Kidney (tissue), 14 donors: Measurements from ENCODE around the gene CCDC107. TPM values are rescaled to one million over a fixed set of nuclear protein-coding genes. Genes with fewer than 3 reads are reported as not detected.

Experiments
- DNase-seq, 5 donors: peaks; one replicate each; pipeline ENCODE4 v3.0.0-alpha.2; 2013 to 2020
- FAIRE-seq: peaks from 2 replicates; lab custom pipeline; 2012; peaks lifted over from hg19 to GRCh38; lab: Jason Lieb, UNC
- H3K27ac ChIP-seq, 2 donors: one replicate each; pipeline ENCODE4 v1.7.0; 2013; ENCODE audit warnings: low read depth in 2 of 2, low read length in 2 of 2, inconsistent platforms in 1 of 2
- H3K27me3 ChIP-seq: one replicate; pipeline ENCODE4 v1.7.1; 2013; ENCODE audit warnings: low read length, inconsistent platforms; ENCODE audit not compliant: control insufficient read depth, insufficient read depth
- H3K36me3 ChIP-seq, 3 donors: one replicate each; pipeline versions ENCODE4 v1.7.0 to v1.7.1; 2013; ENCODE audit warnings: low read length in 3 of 3, control low read depth in 1 of 3, inconsistent platforms in 1 of 3; ENCODE audit not compliant: insufficient read depth in 3 of 3, control insufficient read depth in 2 of 3
- H3K4me1 ChIP-seq, 3 donors: one replicate each; pipeline versions ENCODE4 v1.7.0 to v1.7.1; 2013; ENCODE audit warnings: low read length in 3 of 3, inconsistent platforms in 1 of 3, low read depth in 1 of 3; ENCODE audit not compliant: control insufficient read depth in 2 of 3, insufficient read depth in 2 of 3
- H3K4me3 ChIP-seq, 3 donors: one replicate each; pipeline versions ENCODE4 v1.7.0 to v1.8.1; 2013; ENCODE audit warnings: low read length in 3 of 3, control low read depth in 1 of 3, inconsistent platforms in 1 of 3
- H3K9ac ChIP-seq, 3 donors: one replicate each; pipeline versions ENCODE4 v1.7.0 to v1.7.1; 2013; ENCODE audit warnings: low read length in 3 of 3, control low read depth in 1 of 3, inconsistent platforms in 1 of 3
- H3K9me3 ChIP-seq, 3 donors: one replicate each; pipeline versions ENCODE4 v1.7.0 to v1.7.1; 2013; ENCODE audit warnings: low read length in 3 of 3, control low read depth in 1 of 3, inconsistent platforms in 1 of 3; ENCODE audit not compliant: control insufficient read depth in 2 of 3, insufficient read depth in 1 of 3
- intact Hi-C: fragments of 100-400 bp; cut with DNase I; formaldehyde crosslinking; loops from one replicate; pipeline ENCODE4 v1.11.1; 2022
- polyA plus RNA-seq: library from polyadenylated mRNA; stranded (reverse); fragments of 350-450 nt; fragmentation: Illumina TruSeq; extraction: RNeasy Lipid Tissue Mini Kit (QIAGEN cat#74804); gene quantifications from one replicate; pipeline ENCODE4 v1.2.3, GENCODE V29; 2014; ENCODE audit warnings: low read depth, low replicate concordance; ENCODE audit not compliant: insufficient read depth
- total RNA-seq: library from RNA; stranded (reverse); fragmentation: NEBNext Ultra II Directional; extraction: Animal tissue kit (Norgen Biotek cat#: 25700); gene quantifications from one replicate; pipeline ENCODE4 v1.2.1, GENCODE V29; 2021
- TF ChIP-seq, protein P1 (sequence below): IDR thresholded peaks from 3 replicates; pipeline ENCODE4 v1.5.1; 2012; ENCODE audit warnings: mild to moderate bottlenecking, moderate library complexity, borderline replicate concordance; ENCODE audit not compliant: insufficient read depth; ENCODE audit errors: extremely low read depth
- donor health status: control.
- donor health status: control.
- donor health status: control.
- donor health status: control.
- donor health status: control.
- donor health status: DM: yes; HTN: yes; CAD: no.
- donor health status: Normal renal cell carcinoma (clear cell type).

Gene CCDC107
- total and polyA plus RNA-seq, 2 donors from 2014 or later: 26.8 to 52.3 TPM

DNA sequence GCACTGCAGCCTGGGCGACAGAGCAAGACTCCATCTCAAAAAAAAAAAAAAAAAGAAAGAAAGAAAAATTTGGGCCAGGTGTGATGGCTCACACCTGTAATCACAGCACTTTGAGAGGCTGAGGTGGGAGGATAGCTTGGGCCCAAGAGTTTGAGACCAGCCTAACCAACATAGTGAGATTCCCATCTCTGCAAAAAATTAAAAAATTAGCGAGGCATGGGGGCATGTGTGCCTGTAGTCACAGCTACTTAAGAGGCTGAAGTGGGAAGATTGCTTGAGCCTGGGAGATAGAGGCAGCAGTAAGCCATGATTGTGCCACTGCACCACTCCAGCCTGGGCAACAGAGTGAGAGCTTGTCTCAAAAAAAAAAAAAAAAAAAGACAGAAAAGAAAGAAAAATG is 4.5 kb upstream of the CCDC107 start:
- Histone ChIP-seq H3K4me3 (no peak overlapping the region), H3K9me3 (no peaks in the 10 kb centered on the region), H3K9ac (no peak overlapping the region), H3K36me3 (no peaks in the 10 kb centered on the region), H3K27me3 (no peaks in the 10 kb centered on the region), H3K4me1 (peaks cover 0 to 4% (median 4%) of the 10 kb centered on the region in 3 donors), H3K27ac (no peak overlapping the region)
- DNase-seq (peak in 1 of 5 donors; percentile 2), FAIRE-seq (no peak)
- TF ChIP-seq, protein P1, sequence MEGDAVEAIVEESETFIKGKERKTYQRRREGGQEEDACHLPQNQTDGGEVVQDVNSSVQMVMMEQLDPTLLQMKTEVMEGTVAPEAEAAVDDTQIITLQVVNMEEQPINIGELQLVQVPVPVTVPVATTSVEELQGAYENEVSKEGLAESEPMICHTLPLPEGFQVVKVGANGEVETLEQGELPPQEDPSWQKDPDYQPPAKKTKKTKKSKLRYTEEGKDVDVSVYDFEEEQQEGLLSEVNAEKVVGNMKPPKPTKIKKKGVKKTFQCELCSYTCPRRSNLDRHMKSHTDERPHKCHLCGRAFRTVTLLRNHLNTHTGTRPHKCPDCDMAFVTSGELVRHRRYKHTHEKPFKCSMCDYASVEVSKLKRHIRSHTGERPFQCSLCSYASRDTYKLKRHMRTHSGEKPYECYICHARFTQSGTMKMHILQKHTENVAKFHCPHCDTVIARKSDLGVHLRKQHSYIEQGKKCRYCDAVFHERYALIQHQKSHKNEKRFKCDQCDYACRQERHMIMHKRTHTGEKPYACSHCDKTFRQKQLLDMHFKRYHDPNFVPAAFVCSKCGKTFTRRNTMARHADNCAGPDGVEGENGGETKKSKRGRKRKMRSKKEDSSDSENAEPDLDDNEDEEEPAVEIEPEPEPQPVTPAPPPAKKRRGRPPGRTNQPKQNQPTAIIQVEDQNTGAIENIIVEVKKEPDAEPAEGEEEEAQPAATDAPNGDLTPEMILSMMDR: no peak
- intact Hi-C loops: no loop called here

- Histone ChIP-seq H3K27me3 (no peaks in the 10 kb centered on the region), H3K9ac (no peak overlapping the region), H3K4me3 (no peak overlapping the region), H3K27ac (no peak overlapping the region), H3K4me1 (peaks cover 0 to 10% (median 9%) of the 10 kb centered on the region in 3 donors), H3K9me3 (no peaks in the 10 kb centered on the region), H3K36me3 (peaks cover 0 to 10% (median 3%) of the 10 kb centered on the region in 3 donors)
- intact Hi-C loops: no loop called here
- TF ChIP-seq, protein P1: no peak
- FAIRE-seq: no peak
- peak in 2 of 5 donors; percentile 52 to 60 for DNase-seq
Measured at GRCh38 chr9:35656348-35656747, 1.7 kb upstream of the CCDC107 start.

DNA sequence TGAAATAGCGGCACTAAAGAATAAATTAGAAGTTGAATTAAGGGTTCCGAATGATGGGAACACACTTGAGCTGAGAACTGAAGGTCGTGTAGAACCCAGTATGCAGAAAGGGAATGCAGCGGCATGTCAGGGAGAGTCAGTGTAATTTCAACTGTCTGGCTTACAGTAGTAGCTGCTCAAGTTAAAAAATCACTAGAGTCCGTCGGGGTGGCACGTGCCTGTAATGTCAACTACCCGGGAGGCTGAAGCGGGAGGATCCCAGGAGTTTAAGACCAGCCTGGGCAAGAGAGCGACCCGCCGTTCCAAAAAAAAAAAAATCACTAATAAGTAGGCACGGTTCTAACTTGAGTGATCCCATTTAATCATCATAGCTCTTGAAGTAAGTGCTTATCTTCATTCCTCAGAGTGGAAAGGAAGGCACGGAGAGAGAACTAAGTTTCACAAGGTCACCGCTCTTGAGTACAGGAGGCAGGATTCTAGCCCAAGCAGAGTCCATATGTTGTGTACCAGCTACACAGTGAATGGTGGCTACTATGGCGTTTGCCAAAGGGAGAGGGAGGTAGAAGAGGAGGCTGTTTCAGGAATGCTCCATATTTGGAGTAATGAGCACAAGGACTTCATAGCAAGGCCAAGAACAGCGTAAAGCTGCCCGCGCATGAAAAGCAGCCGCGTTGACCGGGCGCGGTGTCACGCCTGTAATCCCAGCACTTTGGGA is 1.1 kb upstream of the CCDC107 start:
- intact Hi-C loops: no loop called here
- DNase-seq (peak in 2 of 5 donors; percentile 59 to 69), FAIRE-seq (no peak)
- Histone ChIP-seq H3K27me3 (no peaks in the 10 kb centered on the region), H3K4me1 (peaks cover 0 to 10% (median 9%) of the 10 kb centered on the region in 3 donors), H3K4me3 (peak overlapping the region; percentile 57 to 86 (median 73)), H3K27ac (peak overlapping the region; percentile 99 to 100), H3K36me3 (peaks cover 0 to 10% (median 3%) of the 10 kb centered on the region in 3 donors), H3K9ac (peak overlapping the region; percentile 65 to 97 (median 74)), H3K9me3 (no peaks in the 10 kb centered on the region)
- TF ChIP-seq, protein P1: no peak
